Muscle of leg (tissue), 11 donors: ENCODE results near the gene KIF13A. TPM values are rescaled to one million over a fixed set of nuclear protein-coding genes. Genes with fewer than 3 reads are reported as not detected.
"Not testable (repeated sequence)": the region's sequence is repeated elsewhere in the genome, so short reads cannot be mapped to it uniquely, and the experiment has no call there.

Experiments used
- DNase-seq: peaks from one replicate; pipeline ENCODE4 v3.0.0; 2013
- H3K27ac ChIP-seq: one replicate; pipeline ENCODE4 v1.5.1; 2013; ENCODE audit warnings: mild to moderate bottlenecking, low read length, control low read depth
- H3K27me3 ChIP-seq: one replicate; pipeline ENCODE4 v1.6.1; 2013; ENCODE audit warnings: low read length; ENCODE audit not compliant: control insufficient read depth, insufficient read depth
- H3K36me3 ChIP-seq: one replicate; pipeline ENCODE4 v1.6.1; 2013; ENCODE audit warnings: low read length; ENCODE audit not compliant: control insufficient read depth, insufficient read depth
- H3K4me1 ChIP-seq: one replicate; pipeline ENCODE4 v1.6.1; 2013; ENCODE audit warnings: low read length; ENCODE audit not compliant: control insufficient read depth, insufficient read depth
- H3K4me3 ChIP-seq: one replicate; pipeline ENCODE4 v1.5.1; 2013; ENCODE audit warnings: low read length, control low read depth
- H3K9me3 ChIP-seq: replicated peaks from 2 replicates; pipeline ENCODE4 v1.6.1; 2013; ENCODE audit warnings: low read depth, low read length; ENCODE audit not compliant: control insufficient read depth
- WGBS: methylation state at CpG from one replicate; pipeline ENCODE4 v1.1.5; 2013; ENCODE audit warnings: missing lambda C conversion rate; ENCODE audit not compliant: insufficient coverage; 5-methylcytosine and 5-hydroxymethylcytosine counted together
- polyA plus RNA-seq, 8 donors: library from polyadenylated mRNA; unstranded; fragments of 120-200 nt; gene quantifications; one replicate each; pipeline versions ENCODE4 v1.2.1 to v1.2.3, GENCODE V29; 2013; ENCODE audit warnings: inconsistent platforms in 1 of 8, low replicate concordance in 1 of 8; ENCODE audit not compliant: insufficient read length in 8 of 8, insufficient read depth in 1 of 8
- total RNA-seq: library from RNA; stranded (reverse); fragments of 120-200 nt; gene quantifications from one replicate; pipeline ENCODE4 v1.2.4, GENCODE V29; 2013

The KIF13A gene
- total and polyA plus RNA-seq, 9 donors, result 29.7 to 41.1 (median 32.4) TPM

DNA sequence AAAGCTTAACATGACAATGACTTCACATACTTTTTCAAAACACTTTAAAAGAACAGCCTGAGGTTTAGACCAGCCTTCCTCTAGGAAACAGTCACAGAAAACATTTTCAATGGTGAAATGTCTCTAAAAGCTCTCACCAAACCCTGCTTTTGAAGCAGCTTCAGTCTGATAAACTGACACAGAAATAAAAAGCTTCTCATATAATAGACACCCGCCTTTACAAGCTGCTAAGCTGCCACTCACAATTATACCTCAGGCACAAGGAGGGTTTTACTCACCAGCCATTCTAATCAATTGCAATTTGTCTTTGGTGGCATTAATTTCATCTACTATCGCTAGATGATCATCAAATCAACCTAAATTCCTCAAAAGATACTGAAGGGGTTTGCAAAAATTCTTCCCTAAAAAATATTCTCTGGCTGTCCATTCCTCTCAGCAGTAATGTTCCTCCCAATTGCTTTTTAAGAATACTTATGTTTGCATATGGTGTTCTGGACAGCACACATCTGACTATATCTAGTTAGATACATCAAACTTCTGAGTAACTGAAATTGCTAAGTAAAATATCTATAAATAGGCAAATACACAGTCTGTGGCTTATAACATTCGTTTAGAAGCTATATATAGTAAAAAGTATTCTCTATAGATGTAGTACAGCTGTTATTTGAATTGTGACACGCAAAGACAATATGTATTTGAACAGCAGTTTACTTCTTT, 29.4 kb downstream of the KIF13A start:
- Histone ChIP-seq H3K4me3 (no peak overlapping the region), H3K27ac (no peak overlapping the region), H3K27me3 (no peaks in the 10 kb centered on the region), H3K9me3 (no peaks in the 10 kb centered on the region), H3K36me3 (no peaks in the 10 kb centered on the region), H3K4me1 (peaks cover 8% of the 10 kb centered on the region)
- 80% methylated on average over 1 of the region's 4 CpGs for WGBS
- DNase-seq, result no peak

DNA sequence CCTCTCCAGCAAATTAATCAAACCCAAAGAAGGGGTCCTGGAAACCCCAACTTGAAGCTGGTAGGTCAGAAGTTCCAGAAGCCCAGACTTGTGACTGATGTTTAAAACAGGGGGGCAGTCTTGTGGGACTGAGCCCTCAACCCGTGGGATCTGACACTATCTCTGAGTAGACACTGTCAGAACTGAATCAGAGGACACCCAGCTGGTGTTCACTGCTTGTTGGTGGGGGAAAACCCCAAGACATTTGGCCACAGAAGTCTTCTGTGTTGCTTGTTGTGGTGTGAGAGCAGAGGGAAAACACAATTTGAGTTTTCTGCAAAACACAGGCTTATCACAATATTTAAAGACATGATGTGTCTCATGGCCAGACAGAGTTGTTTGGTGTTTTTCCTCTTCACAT, 29.9 kb downstream of the KIF13A start:
- no peaks in the 10 kb centered on the region for H3K36me3 ChIP-seq
- WGBS, result 63% methylated on average over 1 of the region's 1 CpG
- no peaks in the 10 kb centered on the region for H3K27me3 ChIP-seq
- no peaks in the 10 kb centered on the region for H3K9me3 ChIP-seq
- H3K4me1 ChIP-seq, result peaks cover 7% of the 10 kb centered on the region
- H3K4me3 ChIP-seq, result no peak overlapping the region
- H3K27ac ChIP-seq, result no peak overlapping the region
- DNase-seq, result no peak

DNA sequence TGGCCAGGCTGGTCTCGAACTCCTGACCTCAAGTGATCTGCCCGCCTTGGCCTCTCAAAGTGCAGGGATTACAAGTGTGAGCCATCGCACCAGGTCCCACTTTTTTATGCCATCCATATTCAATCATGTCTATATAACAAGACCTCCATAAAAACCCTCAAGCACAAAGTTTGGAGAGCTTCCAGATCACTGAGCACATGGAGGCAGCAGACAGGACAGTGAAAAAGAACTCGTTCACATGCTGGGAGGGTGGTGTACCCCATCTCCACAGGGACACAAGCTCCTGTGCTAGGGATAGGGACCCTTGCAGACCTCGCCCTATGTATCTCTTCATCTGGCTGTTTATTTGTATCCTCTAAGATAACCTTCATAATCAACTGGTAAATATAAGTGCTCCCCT, 30.3 kb downstream of the KIF13A start:
- Histone ChIP-seq H3K9me3 (no peaks in the 10 kb centered on the region), H3K27ac (no peak overlapping the region), H3K4me3 (no peak overlapping the region), H3K27me3 (no peaks in the 10 kb centered on the region), H3K4me1 (peaks cover 3% of the 10 kb centered on the region), H3K36me3 (no peaks in the 10 kb centered on the region)
- 80% methylated on average over 4 of the region's 5 CpGs for WGBS
- no peak for DNase-seq

DNA sequence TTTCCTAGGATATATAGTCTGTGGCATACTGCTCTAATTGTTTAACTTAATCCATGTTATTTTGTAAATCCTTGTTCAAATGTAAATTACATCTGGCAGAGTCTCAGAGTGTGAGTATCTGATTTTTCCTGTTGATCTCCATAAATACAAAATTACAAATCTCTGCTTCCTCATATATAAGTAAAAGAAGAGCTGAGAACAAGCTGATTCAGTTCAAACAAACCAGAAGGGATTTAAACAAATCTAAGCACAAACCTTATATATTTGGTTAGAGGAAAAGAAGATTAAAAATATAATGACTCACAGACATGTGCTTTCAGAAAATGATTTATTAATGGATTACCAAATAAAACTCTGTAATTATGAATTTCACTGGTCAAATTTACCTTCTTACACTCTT, 37.3 kb downstream of the KIF13A start:
- no peak overlapping the region for H3K4me3 ChIP-seq
- no peaks in the 10 kb centered on the region for H3K4me1 ChIP-seq
- H3K27me3 ChIP-seq, result no peaks in the 10 kb centered on the region
- H3K27ac ChIP-seq, result no peak overlapping the region
- H3K9me3 ChIP-seq, result peaks cover 3% of the 10 kb centered on the region
- DNase-seq, result no peak
- H3K36me3 ChIP-seq, result no peaks in the 10 kb centered on the region

DNA sequence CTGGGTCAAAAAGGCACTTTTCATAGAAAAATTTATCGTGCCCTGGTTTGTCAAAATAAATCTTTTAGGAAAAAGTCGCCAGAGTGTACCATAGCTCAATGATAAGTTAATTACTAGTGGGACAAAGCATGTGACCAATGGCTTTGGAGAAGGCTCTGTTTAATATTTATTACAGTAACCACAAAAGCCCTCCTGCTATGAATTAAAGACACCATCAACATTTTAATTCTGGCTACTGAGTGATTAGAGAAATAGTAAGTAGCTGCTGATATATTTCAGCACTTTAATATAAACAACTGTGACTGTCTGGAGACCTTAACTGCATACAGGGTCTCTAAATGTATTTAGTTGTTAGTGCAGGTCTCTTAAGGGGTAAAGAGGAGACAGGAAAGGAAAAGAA, 38.3 kb downstream of the KIF13A start:
- Histone ChIP-seq H3K9me3 (peaks cover 3% of the 10 kb centered on the region), H3K36me3 (no peaks in the 10 kb centered on the region), H3K27me3 (no peaks in the 10 kb centered on the region), H3K4me1 (no peaks in the 10 kb centered on the region), H3K4me3 (no peak overlapping the region), H3K27ac (no peak overlapping the region)
- WGBS, result no CpG with 5 or more reads among the region's 2 CpGs
- no peak for DNase-seq

DNA sequence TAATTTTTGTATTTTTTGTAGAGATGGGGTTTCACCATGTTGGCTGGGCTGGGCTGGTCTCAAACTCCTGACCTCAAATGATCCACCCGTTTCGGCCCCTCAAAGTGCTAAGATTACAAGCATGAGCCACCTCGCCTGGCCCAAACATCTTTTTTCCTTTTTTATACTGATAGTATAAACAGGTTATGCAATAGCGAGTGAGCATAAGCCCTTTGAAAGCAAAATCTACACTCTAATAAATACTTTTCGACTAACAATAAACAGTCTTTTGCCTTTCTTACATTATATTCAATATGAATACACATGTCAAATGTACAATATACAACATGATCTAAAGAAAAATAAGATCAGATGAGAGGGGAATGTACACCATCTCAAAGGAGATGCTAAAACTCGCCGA, 38.7 kb downstream of the KIF13A start:
- DNase-seq, result no peak
- Histone ChIP-seq H3K27me3 (no peaks in the 10 kb centered on the region), H3K9me3 (peaks cover 3% of the 10 kb centered on the region), H3K4me1 (no peaks in the 10 kb centered on the region), H3K27ac (no peak overlapping the region), H3K36me3 (no peaks in the 10 kb centered on the region), H3K4me3 (no peak overlapping the region)
- WGBS, result no CpG with 5 or more reads among the region's 7 CpGs

GRCh38 chr6:17947574-17947973, 39.9 kb downstream of the KIF13A start:
- not testable (repeated sequence) for H3K9me3 ChIP-seq, H3K4me1 ChIP-seq, H3K27ac ChIP-seq, H3K36me3 ChIP-seq, H3K27me3 ChIP-seq, H3K4me3 ChIP-seq, DNase-seq
- no CpG with 5 or more reads among the region's 7 CpGs for WGBS

- no peak for DNase-seq
- H3K27me3 ChIP-seq, result no peaks in the 10 kb centered on the region
- 100% methylated on average over 2 of the region's 2 CpGs for WGBS
- no peaks in the 10 kb centered on the region for H3K4me1 ChIP-seq
- no peaks in the 10 kb centered on the region for H3K36me3 ChIP-seq
- H3K4me3 ChIP-seq, result no peak overlapping the region
- H3K27ac ChIP-seq, result no peak overlapping the region
- H3K9me3 ChIP-seq, result no peaks in the 10 kb centered on the region
These were observed 41.9 kb downstream of the KIF13A start for GRCh38 chr6:17945575-17945974.

DNA sequence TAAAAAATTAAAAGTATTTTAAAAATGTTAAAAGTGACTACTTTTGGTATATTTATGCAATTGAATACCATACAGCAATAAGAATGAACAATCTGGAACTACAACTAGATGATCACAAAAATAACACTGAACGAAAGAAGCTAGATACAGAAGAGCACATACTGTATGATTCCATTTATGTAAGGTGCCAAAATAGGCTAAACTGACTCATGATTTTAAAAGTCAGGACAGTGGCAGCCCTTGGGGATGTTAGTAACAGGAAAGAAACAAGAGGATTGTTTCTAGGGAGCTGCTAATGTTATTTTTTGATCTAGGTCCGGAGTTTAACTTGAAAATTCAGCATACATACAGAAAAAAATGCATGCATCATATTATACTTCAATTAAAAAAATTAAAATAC, 42.3 kb downstream of the KIF13A start:
- DNase-seq, result peak; percentile 34
- no peaks in the 10 kb centered on the region for H3K4me1 ChIP-seq
- no peaks in the 10 kb centered on the region for H3K9me3 ChIP-seq
- no peaks in the 10 kb centered on the region for H3K36me3 ChIP-seq
- H3K27ac ChIP-seq, result no peak overlapping the region
- H3K27me3 ChIP-seq, result no peaks in the 10 kb centered on the region
- WGBS, result no CpG with 5 or more reads among the region's 2 CpGs
- no peak overlapping the region for H3K4me3 ChIP-seq

GRCh38 chr6:17941318-17941717, 46.1 kb downstream of the KIF13A start:
- 100% methylated on average over 1 of the region's 4 CpGs for WGBS
- Histone ChIP-seq H3K4me3 (no peak overlapping the region), H3K27ac (no peak overlapping the region), H3K27me3 (no peaks in the 10 kb centered on the region), H3K36me3 (no peaks in the 10 kb centered on the region), H3K9me3 (no peaks in the 10 kb centered on the region), H3K4me1 (no peaks in the 10 kb centered on the region)
- DNase-seq, result no peak
